GM12878 (cell line): ENCODE data around the gene SFTPB. TPM values are rescaled to one million over a fixed set of nuclear protein-coding genes. Genes with fewer than 3 reads are reported as not detected.

ENCODE experiments used
- ATAC-seq: fragments of 200-7000 bp; cut with Tn5 transposase; 3 replicates; pipeline ENCODE4 v1.9.1; 2020; ENCODE audit warnings: mild to moderate bottlenecking, moderate library complexity
- BruUV-seq: library from RNA; stranded (reverse); fragments of 400-500 nt; replicated peaks from 2 replicates; lab custom pipeline; 2021; lab: Mats Ljungman, UMichigan
- CTCF ChIA-PET: fragments of 300-600 bp; sonication (Branson Sonifier 250); formaldehyde crosslinking; extraction: SDS; loops from one replicate; lab custom pipeline; 2021; ENCODE audit warnings: inconsistent platforms; lab: Yijun Ruan, JAX
- POLR2A ChIA-PET: fragments of 350-600 bp; formaldehyde crosslinking; extraction: SDS; loops from one replicate; lab custom pipeline; 2021; ENCODE audit warnings: inconsistent platforms; lab: Charles Lee
- RAD21 ChIA-PET: fragments of 300-600 bp; sonication (Branson Sonifier 250); formaldehyde crosslinking; loops from one replicate; lab custom pipeline; 2023; ENCODE audit warnings: antibody characterized with exemption; ENCODE audit not compliant: unreplicated experiment; lab: Charles Lee
- SMC1A ChIA-PET: fragments of 300-600 bp; sonication (Branson Sonifier 250); formaldehyde crosslinking; loops from one replicate; lab custom pipeline; 2023; ENCODE audit not compliant: unreplicated experiment, uncharacterized antibody; lab: Charles Lee
- DNase-seq: peaks from one replicate; pipeline ENCODE4 v3.0.0-alpha.2; 2011; ENCODE audit warnings: low read depth, low spot score
- FAIRE-seq: peaks from 3 replicates; lab custom pipeline; 2011; peaks lifted over from hg19 to GRCh38; lab: Jason Lieb, UNC
- H2AFZ ChIP-seq: 2 replicates; pipeline ENCODE4 v1.6.0; 2011; ENCODE audit warnings: low read depth, low read length, control low read depth; ENCODE audit not compliant: control insufficient read depth
- H3K27ac ChIP-seq: 2 replicates; pipeline ENCODE4 v1.5.1; 2011; ENCODE audit warnings: control low read depth; ENCODE audit not compliant: control insufficient read depth, insufficient read depth
- H3K27me3 ChIP-seq, 2 experiments: replicated peaks in 1 of 2; 2 replicates each; pipeline versions ENCODE4 v1.6.0 to v1.6.1; 2011; ENCODE audit warnings: low read length in 1 of 2; ENCODE audit not compliant: control insufficient read depth in 2 of 2, insufficient read depth in 2 of 2
- H3K36me3 ChIP-seq, 2 experiments: 2 replicates each; pipeline ENCODE4 v1.5.1; 2011; ENCODE audit warnings: low read length in 1 of 2; ENCODE audit not compliant: control insufficient read depth in 2 of 2, insufficient read depth in 2 of 2
- H3K4me1 ChIP-seq: 2 replicates; pipeline ENCODE4 v1.6.1; 2011; ENCODE audit warnings: mild to moderate bottlenecking, low read length, moderate library complexity, mixed read lengths; ENCODE audit not compliant: control insufficient read depth, insufficient read depth
- H3K4me2 ChIP-seq: 2 replicates; pipeline ENCODE4 v1.6.0; 2011; ENCODE audit warnings: control low read depth; ENCODE audit not compliant: control insufficient read depth, insufficient read depth
- H3K4me3 ChIP-seq: fragments of 200-600 bp; sonication (generic); 2 replicates; pipeline ENCODE4 v1.5.1; 2016
- H3K79me2 ChIP-seq: 2 replicates; pipeline ENCODE4 v1.6.0; 2011; ENCODE audit warnings: low read length; ENCODE audit not compliant: control insufficient read depth, insufficient read depth
- H3K9ac ChIP-seq: 2 replicates; pipeline ENCODE4 v1.8.0; 2011; ENCODE audit warnings: low read length, control low read depth, mixed read lengths; ENCODE audit not compliant: control insufficient read depth, insufficient read depth
- H3K9me3 ChIP-seq: replicated peaks from 3 replicates; pipeline ENCODE4 v1.5.1; 2011; ENCODE audit warnings: mild to moderate bottlenecking, low read length; ENCODE audit not compliant: control insufficient read depth, insufficient read depth
- H4K20me1 ChIP-seq: 2 replicates; pipeline ENCODE4 v1.6.0; 2011; ENCODE audit not compliant: control insufficient read depth, insufficient read depth
- CBX5 ChIP-seq: sonication (generic); IDR thresholded peaks from 2 replicates; pipeline ENCODE4 v1.6.1; 2016; ENCODE audit warnings: low read depth, moderate library complexity, mild to moderate bottlenecking, inconsistent platforms
- ESRRA ChIP-seq: IDR thresholded peaks from 2 replicates; pipeline ENCODE4 v1.6.1; 2012; ENCODE audit warnings: mild to moderate bottlenecking, low read length, improper control_type of control experiment
- IRF4 ChIP-seq: IDR thresholded peaks from 2 replicates; pipeline ENCODE4 v1.6.1; 2011; ENCODE audit warnings: low read depth, low read length
- MEF2A ChIP-seq: IDR thresholded peaks from 2 replicates; pipeline ENCODE4 v1.6.1; 2011; ENCODE audit warnings: low read depth, mild to moderate bottlenecking, low read length, moderate library complexity; ENCODE audit not compliant: insufficient read depth
- NFYB ChIP-seq: IDR thresholded peaks from 2 replicates; pipeline ENCODE4 v1.6.1; 2011; ENCODE audit warnings: low read depth, mild to moderate bottlenecking, low read length, improper control_type of control experiment, moderate library complexity; ENCODE audit not compliant: insufficient read depth
- POLR2AphosphoS5 ChIP-seq: IDR thresholded peaks from 2 replicates; pipeline ENCODE4 v1.6.1; 2011; ENCODE audit warnings: mild to moderate bottlenecking, low read length, inconsistent platforms
- SMARCA5 ChIP-seq: fragments of 450-650 bp; IDR thresholded peaks from 2 replicates; pipeline ENCODE4 v1.6.1; 2017; ENCODE audit warnings: mild to moderate bottlenecking
- STAT1 ChIP-seq: fragments of 450-650 bp; conservative IDR thresholded peaks from 2 replicates; pipeline ENCODE4 v1.6.1; 2014; ENCODE audit warnings: antibody characterized with exemption, mild to moderate bottlenecking
- TCF3 ChIP-seq: IDR thresholded peaks from 2 replicates; pipeline ENCODE4 v1.6.1; 2012; ENCODE audit warnings: low read depth, mild to moderate bottlenecking, low read length, borderline replicate concordance; ENCODE audit not compliant: insufficient read depth
- YY1 ChIP-seq: IDR thresholded peaks from 2 replicates; pipeline ENCODE4 v1.6.1; 2011; ENCODE audit warnings: low read depth, mild to moderate bottlenecking, low read length
- ZSCAN29 ChIP-seq: fragments of 450-650 bp; IDR thresholded peaks from 2 replicates; pipeline ENCODE4 v1.6.1; 2017; ENCODE audit warnings: mild to moderate bottlenecking, moderate library complexity
- WGBS: methylation state at CpG from one replicate; pipeline ENCODE4 v1.1.6; 2016; ENCODE audit warnings: low lambda C conversion rate; ENCODE audit not compliant: insufficient replicate concordance, insufficient coverage; ENCODE audit errors: missing lambda C conversion rate; 5-methylcytosine and 5-hydroxymethylcytosine counted together
- in situ Hi-C: fragments of 300-500 bp; cut with MboI; formaldehyde crosslinking; loops from 9 replicates; pipeline ENCODE4 v1.14.3; 2018; ENCODE audit warnings: mixed read lengths
- intact Hi-C: fragments of 100-400 bp; cut with micrococcal nuclease; formaldehyde crosslinking; loops from one replicate; pipeline ENCODE4 v1.14.2; 2022; ENCODE audit not compliant: unreplicated experiment
- polyA plus RNA-seq, 11 experiments: library from polyadenylated mRNA; depleted of rRNA in 4 of 11; unstranded in 6 of 11; stranded (reverse) in 5 of 11; fragments of >200 nt; fragmentation: Nextera tagmentation in 4 of 11; fragmentation: Illumina TruSeq in 1 of 11; extraction: Ambion mirVana in 4 of 11; extraction: Trizol in 1 of 11; gene quantifications; 1 replicate in 1 of 11; 2 replicates in 10 of 11; pipeline versions ENCODE4 v1.2.1 to v1.2.3, GENCODE V29; 2011 to 2016; ENCODE audit warnings: inconsistent platforms in 2 of 11, missing spikeins in 2 of 11, low read depth in 1 of 11
- total RNA-seq, 4 experiments: library from RNA; depleted of rRNA in 3 of 4; stranded (reverse); fragments of >200 nt in 3 of 4; fragmentation: Illumina TruSeq in 1 of 4; extraction: Trizol in 1 of 4; gene quantifications; 2 replicates each; pipeline versions ENCODE4 v1.2.1 to v1.2.3, GENCODE V29; 2013 to 2021
- TF ChIP-seq, protein P1 (sequence below): fragments of 450-650 bp; IDR thresholded peaks from 2 replicates; pipeline ENCODE4 v1.6.1; 2017; ENCODE audit warnings: mild to moderate bottlenecking, moderate library complexity
- TF ChIP-seq, protein P2 (sequence below): IDR thresholded peaks from 2 replicates; pipeline ENCODE4 v1.6.1; 2012; ENCODE audit warnings: low read depth, low read length, improper control_type of control experiment

SFTPB gene
- total and polyA plus RNA-seq, 10 of the 15 experiments (the other 5 are each of a cell fraction or from before 2014, with no cell fraction given), result 0.02 to 5.3 TPM; not detected in 8

DNA sequence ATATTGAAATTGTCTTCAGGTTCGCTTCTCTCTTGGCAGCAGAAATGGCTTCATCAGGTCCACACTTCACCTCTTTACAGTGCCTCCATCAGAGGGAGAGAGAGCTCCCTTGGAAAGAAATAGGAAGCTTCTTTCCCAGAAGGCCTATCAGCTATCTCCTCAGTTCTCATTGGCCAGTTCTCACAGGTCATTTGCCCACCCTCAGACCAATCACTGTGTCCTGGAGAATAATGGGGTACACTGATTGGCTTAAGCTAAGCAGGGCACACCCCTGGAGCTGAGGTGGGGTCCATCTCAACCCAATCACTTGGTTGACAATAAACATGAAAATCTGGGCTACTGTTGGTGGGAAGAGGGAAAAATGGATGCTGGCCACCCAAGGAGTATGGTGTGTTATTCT lies 31.3 kb upstream of the SFTPB start:
- H3K79me2 ChIP-seq, result no peaks in the 10 kb centered on the region
- 20% methylated on average over 1 of the region's 1 CpG for WGBS
- RAD21 ChIA-PET, result interaction anchor here (1.0 to 1.1 kb wide), 2 partner anchors 20 to 106 kb away, joined by 4 to 5 read pairs; no protein-coding TSS in a partner anchor

DNA sequence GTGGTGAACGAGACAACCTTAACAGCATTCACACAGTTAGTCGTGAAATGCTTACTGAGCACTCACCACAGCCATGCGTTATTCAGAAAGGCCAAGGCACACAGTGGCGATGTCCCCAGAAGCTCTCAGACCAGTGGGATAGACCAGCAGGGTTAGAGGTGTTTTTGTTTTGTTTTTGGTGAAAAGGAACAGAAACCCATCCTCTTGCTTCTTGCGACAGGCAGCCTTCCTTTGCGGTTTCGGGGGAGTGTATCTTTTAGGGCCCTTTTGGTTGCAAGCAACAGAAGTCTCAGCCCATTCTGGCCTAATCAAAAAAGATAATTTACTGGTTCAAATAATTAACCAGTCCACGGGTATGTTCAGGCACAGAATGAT lies 30.9 kb upstream of the SFTPB start:
- H4K20me1 ChIP-seq, result no peaks in the 10 kb centered on the region
- no peak for FAIRE-seq
- intact Hi-C loops, result no loop called here
- DNase-seq, result no peak
- no peak overlapping the region for H3K4me3 ChIP-seq
- no peaks in the 10 kb centered on the region for H3K79me2 ChIP-seq
- POLR2A ChIA-PET, result no interaction called here
- no peaks in the 10 kb centered on the region for H3K9me3 ChIP-seq
- no peak overlapping the region for H2AFZ ChIP-seq
- no peaks in the 10 kb centered on the region for H3K4me1 ChIP-seq
- TF ChIP-seq, protein P1, sequence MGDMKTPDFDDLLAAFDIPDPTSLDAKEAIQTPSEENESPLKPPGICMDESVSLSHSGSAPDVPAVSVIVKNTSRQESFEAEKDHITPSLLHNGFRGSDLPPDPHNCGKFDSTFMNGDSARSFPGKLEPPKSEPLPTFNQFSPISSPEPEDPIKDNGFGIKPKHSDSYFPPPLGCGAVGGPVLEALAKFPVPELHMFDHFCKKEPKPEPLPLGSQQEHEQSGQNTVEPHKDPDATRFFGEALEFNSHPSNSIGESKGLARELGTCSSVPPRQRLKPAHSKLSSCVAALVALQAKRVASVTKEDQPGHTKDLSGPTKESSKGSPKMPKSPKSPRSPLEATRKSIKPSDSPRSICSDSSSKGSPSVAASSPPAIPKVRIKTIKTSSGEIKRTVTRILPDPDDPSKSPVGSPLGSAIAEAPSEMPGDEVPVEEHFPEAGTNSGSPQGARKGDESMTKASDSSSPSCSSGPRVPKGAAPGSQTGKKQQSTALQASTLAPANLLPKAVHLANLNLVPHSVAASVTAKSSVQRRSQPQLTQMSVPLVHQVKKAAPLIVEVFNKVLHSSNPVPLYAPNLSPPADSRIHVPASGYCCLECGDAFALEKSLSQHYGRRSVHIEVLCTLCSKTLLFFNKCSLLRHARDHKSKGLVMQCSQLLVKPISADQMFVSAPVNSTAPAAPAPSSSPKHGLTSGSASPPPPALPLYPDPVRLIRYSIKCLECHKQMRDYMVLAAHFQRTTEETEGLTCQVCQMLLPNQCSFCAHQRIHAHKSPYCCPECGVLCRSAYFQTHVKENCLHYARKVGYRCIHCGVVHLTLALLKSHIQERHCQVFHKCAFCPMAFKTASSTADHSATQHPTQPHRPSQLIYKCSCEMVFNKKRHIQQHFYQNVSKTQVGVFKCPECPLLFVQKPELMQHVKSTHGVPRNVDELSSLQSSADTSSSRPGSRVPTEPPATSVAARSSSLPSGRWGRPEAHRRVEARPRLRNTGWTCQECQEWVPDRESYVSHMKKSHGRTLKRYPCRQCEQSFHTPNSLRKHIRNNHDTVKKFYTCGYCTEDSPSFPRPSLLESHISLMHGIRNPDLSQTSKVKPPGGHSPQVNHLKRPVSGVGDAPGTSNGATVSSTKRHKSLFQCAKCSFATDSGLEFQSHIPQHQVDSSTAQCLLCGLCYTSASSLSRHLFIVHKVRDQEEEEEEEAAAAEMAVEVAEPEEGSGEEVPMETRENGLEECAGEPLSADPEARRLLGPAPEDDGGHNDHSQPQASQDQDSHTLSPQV, result no peak
- TF ChIP-seq NFYB (no peak), STAT1 (no peak), SMARCA5 (no peak), ESRRA (no peak), POLR2AphosphoS5 (no peak), MEF2A (no peak), ZSCAN29 (no peak), TCF3 (no peak), YY1 (no peak), IRF4 (no peak)
- TF ChIP-seq, protein P2, sequence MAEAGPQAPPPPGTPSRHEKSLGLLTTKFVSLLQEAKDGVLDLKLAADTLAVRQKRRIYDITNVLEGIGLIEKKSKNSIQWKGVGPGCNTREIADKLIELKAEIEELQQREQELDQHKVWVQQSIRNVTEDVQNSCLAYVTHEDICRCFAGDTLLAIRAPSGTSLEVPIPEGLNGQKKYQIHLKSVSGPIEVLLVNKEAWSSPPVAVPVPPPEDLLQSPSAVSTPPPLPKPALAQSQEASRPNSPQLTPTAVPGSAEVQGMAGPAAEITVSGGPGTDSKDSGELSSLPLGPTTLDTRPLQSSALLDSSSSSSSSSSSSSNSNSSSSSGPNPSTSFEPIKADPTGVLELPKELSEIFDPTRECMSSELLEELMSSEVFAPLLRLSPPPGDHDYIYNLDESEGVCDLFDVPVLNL, result no peak
- TF ChIP-seq, all 136 proteins: peak for 0
- no peaks in the 10 kb centered on the region for H3K27me3 ChIP-seq
- CTCF ChIA-PET, result interaction anchor here (0.8 to 4.3 kb wide), 6 partner anchors 9 to 436 kb away, joined by 3 to 21 read pairs (median 6); no protein-coding TSS in a partner anchor
- RAD21 ChIA-PET, result no interaction called here
- H3K27ac ChIP-seq, result no peak overlapping the region
- ATAC-seq, result no peak
- no peak overlapping the region for H3K9ac ChIP-seq
- BruUV-seq, result no TSS peak
- in situ Hi-C loops, result no loop called here
- SMC1A ChIA-PET, result no interaction called here
- H3K4me2 ChIP-seq, result no peak overlapping the region
- H3K36me3 ChIP-seq, result no peaks in the 10 kb centered on the region
- WGBS, result 27% methylated on average over 8 of the region's 8 CpGs

More for the DNA sequence above, 31.3 kb upstream of the SFTPB start:
- H2AFZ ChIP-seq, result no peak overlapping the region
- H3K4me3 ChIP-seq, result no peak overlapping the region
- H3K9me3 ChIP-seq, result no peaks in the 10 kb centered on the region
- no peak for FAIRE-seq
- peaks cover 3% of the 10 kb centered on the region for H3K4me1 ChIP-seq
- 0 out of 2 replicates have a peak, but pooled peaks have one; percentile 35 for TF ChIP-seq NFYB
- TF ChIP-seq CBX5, result no peak
- TF ChIP-seq, all 136 proteins: peak for 1
- intact Hi-C loops, result no loop called here
- ChIA-PET POLR2A (no interaction called here), CTCF (interaction anchor here (0.8 to 4.3 kb wide), 5 partner anchors 8 to 436 kb away, joined by 3 to 21 read pairs (median 5); no protein-coding TSS in a partner anchor), SMC1A (no interaction called here)
- DNase-seq (no peak), ATAC-seq (no peak)
- Histone ChIP-seq H3K27ac (no peak overlapping the region), H3K9ac (no peak overlapping the region), H3K27me3 (no peaks in the 10 kb centered on the region), H3K4me2 (no peak overlapping the region), H3K36me3 (no peaks in the 10 kb centered on the region), H4K20me1 (no peaks in the 10 kb centered on the region)
- BruUV-seq, result no TSS peak
- in situ Hi-C loops, result no loop called here
